D721Med (cell line): ENCODE data around the gene GP1BA.
"Not testable (repeated sequence)": the region's sequence is repeated elsewhere in the genome, so short reads cannot be mapped to it uniquely, and the experiment has no call there.

Experiments
- DNase-seq: peaks from one replicate; pipeline ENCODE4 v3.0.0; 2011; ENCODE audit warnings: low spot score; ENCODE audit not compliant: insufficient read length
- FAIRE-seq: peaks from 2 replicates; lab custom pipeline; 2011; peaks lifted over from hg19 to GRCh38; lab: Jason Lieb, UNC
- TF ChIP-seq, protein P1 (sequence below): IDR thresholded peaks from 2 replicates; pipeline ENCODE4 v1.5.1; 2012; ENCODE audit warnings: mild to moderate bottlenecking, control low read depth; ENCODE audit not compliant: insufficient read depth; ENCODE audit errors: missing control alignments

GP1BA gene

DNA sequence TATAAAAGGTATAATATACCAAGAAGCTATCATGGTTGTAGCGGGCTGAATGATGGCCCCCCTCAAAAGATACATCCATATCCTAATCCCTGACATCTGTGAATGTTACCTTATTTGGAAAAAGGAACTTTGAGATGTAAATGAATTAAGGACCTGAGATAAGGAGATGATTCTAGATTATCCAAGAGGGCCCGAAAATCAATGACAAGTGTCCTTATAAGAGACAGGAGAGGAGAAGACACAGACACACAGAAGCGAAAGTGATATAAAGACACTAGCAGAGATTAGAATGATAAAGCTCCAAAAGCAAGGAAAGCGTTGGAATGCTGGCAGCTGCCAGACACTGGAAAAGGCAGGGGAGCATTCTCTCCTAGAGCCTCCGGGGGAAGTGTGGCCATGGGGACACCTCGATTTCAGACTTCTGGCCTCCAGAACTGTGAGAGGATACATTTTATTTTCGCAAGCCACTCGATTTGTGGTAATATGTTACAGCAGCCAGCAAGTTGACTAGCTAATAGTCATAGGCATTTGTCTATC is 12.5 kb upstream of the GP1BA start:
- TF ChIP-seq, protein P1, sequence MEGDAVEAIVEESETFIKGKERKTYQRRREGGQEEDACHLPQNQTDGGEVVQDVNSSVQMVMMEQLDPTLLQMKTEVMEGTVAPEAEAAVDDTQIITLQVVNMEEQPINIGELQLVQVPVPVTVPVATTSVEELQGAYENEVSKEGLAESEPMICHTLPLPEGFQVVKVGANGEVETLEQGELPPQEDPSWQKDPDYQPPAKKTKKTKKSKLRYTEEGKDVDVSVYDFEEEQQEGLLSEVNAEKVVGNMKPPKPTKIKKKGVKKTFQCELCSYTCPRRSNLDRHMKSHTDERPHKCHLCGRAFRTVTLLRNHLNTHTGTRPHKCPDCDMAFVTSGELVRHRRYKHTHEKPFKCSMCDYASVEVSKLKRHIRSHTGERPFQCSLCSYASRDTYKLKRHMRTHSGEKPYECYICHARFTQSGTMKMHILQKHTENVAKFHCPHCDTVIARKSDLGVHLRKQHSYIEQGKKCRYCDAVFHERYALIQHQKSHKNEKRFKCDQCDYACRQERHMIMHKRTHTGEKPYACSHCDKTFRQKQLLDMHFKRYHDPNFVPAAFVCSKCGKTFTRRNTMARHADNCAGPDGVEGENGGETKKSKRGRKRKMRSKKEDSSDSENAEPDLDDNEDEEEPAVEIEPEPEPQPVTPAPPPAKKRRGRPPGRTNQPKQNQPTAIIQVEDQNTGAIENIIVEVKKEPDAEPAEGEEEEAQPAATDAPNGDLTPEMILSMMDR = no peak
- peak; percentile 22 for DNase-seq
- no peak for FAIRE-seq

DNA sequence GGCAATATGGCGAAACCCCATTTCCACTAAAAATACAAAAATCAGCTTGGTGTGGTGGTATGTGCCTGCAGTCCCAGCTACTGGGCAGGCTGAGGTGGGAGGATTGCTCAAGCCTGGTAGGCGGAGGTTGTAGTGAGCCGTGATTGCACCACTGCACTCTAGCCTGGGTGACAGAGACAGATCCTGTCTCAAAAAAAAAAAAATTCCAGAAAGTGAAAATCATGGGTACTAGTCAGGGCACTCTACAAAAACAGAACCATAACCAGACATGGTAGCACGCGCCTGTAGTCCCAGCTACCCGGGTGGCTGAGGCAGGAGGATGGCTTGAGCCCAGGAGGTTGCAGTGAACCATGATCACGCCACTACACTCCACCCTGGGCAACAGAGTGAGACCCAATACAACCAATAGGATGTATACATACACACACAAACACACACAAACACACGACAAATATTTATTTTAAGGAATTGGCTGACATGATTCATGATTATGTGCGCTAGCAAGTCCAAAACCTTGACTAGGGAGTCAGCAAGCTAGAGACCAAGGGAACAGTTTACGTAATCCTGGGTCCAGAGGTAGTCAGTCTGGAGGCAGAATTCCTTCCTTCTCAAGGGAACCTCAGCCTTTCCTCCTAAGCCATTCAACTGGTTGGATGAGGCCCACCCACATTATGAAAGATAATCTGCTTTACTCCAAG is 11.6 kb upstream of the GP1BA start:
- TF ChIP-seq, protein P1 = no peak
- no peak for DNase-seq
- no peak for FAIRE-seq

DNA sequence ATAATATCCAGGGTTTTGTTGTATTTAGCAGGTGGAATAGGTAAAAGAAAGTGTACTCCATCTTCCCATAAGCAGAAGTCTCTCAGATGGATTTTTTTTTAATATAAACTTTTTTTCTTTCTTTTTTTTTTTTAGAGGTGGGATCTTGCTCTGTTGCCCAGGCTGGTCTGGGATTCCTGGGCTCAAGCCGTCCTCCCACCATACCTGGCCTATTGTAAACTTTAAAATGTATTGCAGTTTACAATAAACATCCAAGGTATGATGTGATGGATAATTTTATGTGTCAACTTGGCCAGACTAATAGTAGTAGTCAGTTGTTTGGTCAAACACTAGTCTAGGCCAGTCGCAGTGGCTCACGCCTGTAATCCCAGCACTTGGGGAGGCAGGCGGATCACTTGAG is 10.8 kb upstream of the GP1BA start:
- DNase-seq (no peak), FAIRE-seq (no peak)
- TF ChIP-seq, protein P1 = no peak

DNA sequence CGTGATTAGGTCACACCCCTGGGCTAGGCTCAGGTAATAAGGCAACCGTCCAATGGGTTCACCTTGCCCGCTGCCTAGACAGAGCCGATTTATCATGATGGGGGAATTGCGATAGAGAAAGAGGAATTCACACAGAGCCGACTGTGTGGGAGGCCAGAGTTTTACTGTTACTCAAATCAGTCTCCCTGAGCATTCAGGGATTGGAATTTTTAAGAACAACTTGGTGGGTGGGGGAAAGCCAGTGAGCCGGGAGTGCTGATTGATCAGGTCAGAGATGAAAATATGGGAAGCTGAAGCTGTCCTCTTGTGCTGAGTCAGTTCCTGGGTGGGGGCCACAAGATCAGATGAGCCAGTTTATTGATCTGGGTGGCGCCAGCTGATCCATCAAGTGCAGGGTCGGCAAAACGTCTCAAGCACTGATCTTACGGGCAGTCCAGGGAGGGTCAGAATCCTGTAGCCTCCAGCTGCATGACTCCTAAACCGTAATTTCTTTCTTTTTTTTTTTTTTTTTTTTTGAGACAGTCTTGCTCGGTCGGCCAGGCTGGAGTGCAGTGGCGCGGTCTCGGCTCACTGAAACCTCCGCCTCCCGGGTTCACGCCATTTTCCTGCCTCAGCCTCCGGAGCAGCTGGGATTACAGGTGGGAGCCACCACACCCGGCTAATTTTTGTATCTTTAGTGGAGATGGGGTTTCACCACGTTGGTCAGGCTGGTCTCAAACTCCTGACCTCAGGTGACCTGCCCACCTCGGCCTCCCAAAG is 5.3 kb upstream of the GP1BA start:
- not testable (repeated sequence) for FAIRE-seq, DNase-seq

DNA sequence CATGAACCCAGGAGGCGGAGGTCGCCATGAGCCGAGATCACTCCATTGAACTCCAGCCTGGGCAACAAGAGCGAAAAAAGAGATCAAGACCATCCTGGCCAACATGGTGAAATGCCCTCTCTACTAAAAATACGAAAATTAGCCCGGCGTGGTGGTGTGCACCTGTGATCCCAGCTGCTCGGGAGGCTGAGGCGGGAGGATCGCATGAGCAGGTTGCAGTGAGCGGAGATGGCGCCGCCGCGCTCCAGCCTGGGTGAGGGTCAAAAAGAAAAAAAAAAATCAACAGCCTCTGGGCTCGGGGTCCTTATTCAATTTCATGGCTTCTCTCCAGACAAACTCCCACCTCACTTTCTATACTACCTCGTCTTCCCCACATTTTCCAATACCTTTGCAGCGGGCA is 3.2 kb upstream of the GP1BA start:
- no peak for FAIRE-seq
- TF ChIP-seq, protein P1 = no peak
- DNase-seq = no peak

DNA sequence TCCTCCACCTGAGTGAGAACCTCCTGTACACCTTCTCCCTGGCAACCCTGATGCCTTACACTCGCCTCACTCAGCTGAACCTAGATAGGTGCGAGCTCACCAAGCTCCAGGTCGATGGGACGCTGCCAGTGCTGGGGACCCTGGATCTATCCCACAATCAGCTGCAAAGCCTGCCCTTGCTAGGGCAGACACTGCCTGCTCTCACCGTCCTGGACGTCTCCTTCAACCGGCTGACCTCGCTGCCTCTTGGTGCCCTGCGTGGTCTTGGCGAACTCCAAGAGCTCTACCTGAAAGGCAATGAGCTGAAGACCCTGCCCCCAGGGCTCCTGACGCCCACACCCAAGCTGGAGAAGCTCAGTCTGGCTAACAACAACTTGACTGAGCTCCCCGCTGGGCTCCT is 679 bp downstream of the GP1BA start:
- FAIRE-seq = no peak
- TF ChIP-seq, protein P1 = no peak
- DNase-seq = no peak

DNA sequence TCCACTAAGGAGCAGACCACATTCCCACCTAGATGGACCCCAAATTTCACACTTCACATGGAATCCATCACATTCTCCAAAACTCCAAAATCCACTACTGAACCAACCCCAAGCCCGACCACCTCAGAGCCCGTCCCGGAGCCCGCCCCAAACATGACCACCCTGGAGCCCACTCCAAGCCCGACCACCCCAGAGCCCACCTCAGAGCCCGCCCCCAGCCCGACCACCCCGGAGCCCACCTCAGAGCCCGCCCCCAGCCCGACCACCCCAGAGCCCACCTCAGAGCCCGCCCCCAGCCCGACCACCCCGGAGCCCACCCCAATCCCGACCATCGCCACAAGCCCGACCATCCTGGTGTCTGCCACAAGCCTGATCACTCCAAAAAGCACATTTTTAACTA is 1.6 kb downstream of the GP1BA start:
- no peak for FAIRE-seq
- TF ChIP-seq, protein P1 = no peak
- no peak for DNase-seq
